SH-SY5Y (cell line): Measurements from ENCODE around the gene PLCL2.

Source experiments
- GATA2 ChIP-seq: IDR thresholded peaks from 2 replicates; pipeline ENCODE4 v1.6.1; 2011; ENCODE audit warnings: mild to moderate bottlenecking, low read depth, low read length
- GATA3 ChIP-seq: IDR thresholded peaks from 2 replicates; pipeline ENCODE4 v1.6.1; 2011; ENCODE audit warnings: low read depth, mild to moderate bottlenecking, low read length, moderate library complexity

- TF ChIP-seq GATA2: no peak
- TF ChIP-seq GATA3: no peak
These were observed 154.8 kb downstream of the PLCL2 start for GRCh38 chr3:17039594-17039993.
